GM21381 (cell line): Measurements from ENCODE around the gene CDKAL1.

Experiments
- ATAC-seq: cut with Tn5 transposase; IDR thresholded peaks from one replicate; pipeline ENCODE4 v1.9.1; 2021; ENCODE audit warnings: mild to moderate bottlenecking, moderate library complexity; ENCODE audit not compliant: unreplicated experiment

CDKAL1 gene

GRCh38 chr6:21151530-21151929 is 617.3 kb downstream of the CDKAL1 start:
- ATAC-seq = no peak

- peak; percentile 66 for ATAC-seq
Measured at GRCh38 chr6:21157186-21157929, 623.1 kb downstream of the CDKAL1 start.

- ATAC-seq = no peak
Measured at GRCh38 chr6:21158149-21158548, 623.9 kb downstream of the CDKAL1 start.

GRCh38 chr6:21158873-21159272 is 624.6 kb downstream of the CDKAL1 start:
- ATAC-seq = peak; percentile 43

- ATAC-seq = no peak
Measured at GRCh38 chr6:21159465-21159864, 625.2 kb downstream of the CDKAL1 start.

GRCh38 chr6:21161707-21162106 is 627.5 kb downstream of the CDKAL1 start:
- no peak for ATAC-seq

- ATAC-seq = no peak
Measured at GRCh38 chr6:21163110-21163837, 629.0 kb downstream of the CDKAL1 start.

- no peak for ATAC-seq
Measured at GRCh38 chr6:21163838-21164180, 629.6 kb downstream of the CDKAL1 start.

- ATAC-seq = peak; percentile 75
Measured at GRCh38 chr6:21164768-21165326, 630.6 kb downstream of the CDKAL1 start.

GRCh38 chr6:21166754-21167153 is 632.5 kb downstream of the CDKAL1 start:
- ATAC-seq = peak; percentile 59

- no peak for ATAC-seq
Measured at GRCh38 chr6:21167790-21168189, 633.5 kb downstream of the CDKAL1 start.

GRCh38 chr6:21171801-21172200 is 637.5 kb downstream of the CDKAL1 start:
- no peak for ATAC-seq

- no peak for ATAC-seq
Measured at GRCh38 chr6:21173031-21173430, 638.8 kb downstream of the CDKAL1 start.

GRCh38 chr6:21173678-21174077 is 639.4 kb downstream of the CDKAL1 start:
- no peak for ATAC-seq

- no peak for ATAC-seq
Measured at GRCh38 chr6:21176197-21176596, 641.9 kb downstream of the CDKAL1 start.

GRCh38 chr6:21180155-21180554 is 645.9 kb downstream of the CDKAL1 start:
- peak; percentile 58 for ATAC-seq

GRCh38 chr6:21180800-21181337 is 646.6 kb downstream of the CDKAL1 start:
- no peak for ATAC-seq

GRCh38 chr6:21181866-21182265 is 647.6 kb downstream of the CDKAL1 start:
- ATAC-seq = peak; percentile 68

GRCh38 chr6:21182589-21182988 is 648.3 kb downstream of the CDKAL1 start:
- ATAC-seq = no peak

GRCh38 chr6:21185861-21186478 is 651.7 kb downstream of the CDKAL1 start:
- ATAC-seq = no peak

GRCh38 chr6:21186479-21187055 is 652.3 kb downstream of the CDKAL1 start:
- ATAC-seq = no peak
